H1 (cell line): ENCODE data around the gene CRYBB1.

Experiments
- EP300 ChIP-seq, 2 experiments: IDR thresholded peaks; 1 replicate in 1 of 2; 2 replicates in 1 of 2; pipeline ENCODE4 v1.6.1; 2011 to 2012; ENCODE audit warnings: low read depth in 2 of 2, low read length in 2 of 2, mild to moderate bottlenecking in 2 of 2, borderline replicate concordance in 1 of 2, inconsistent platforms in 1 of 2, moderate library complexity in 1 of 2
- GTF2F1 ChIP-seq: IDR thresholded peaks from 2 replicates; pipeline ENCODE4 v1.6.1; 2012; ENCODE audit warnings: low read depth, low read length, improper control_type of control experiment, borderline replicate concordance
- JUN ChIP-seq: IDR thresholded peaks from 2 replicates; pipeline ENCODE4 v1.6.1; 2011; ENCODE audit warnings: low read depth, mild to moderate bottlenecking, improper control_type of control experiment, low read length
- RAD21 ChIP-seq, 2 experiments: IDR thresholded peaks in 1 of 2; conservative IDR thresholded peaks in 1 of 2; 2 replicates each; pipeline ENCODE4 v1.6.1; 2011; ENCODE audit warnings: low read depth in 2 of 2, low read length in 2 of 2, improper control_type of control experiment in 1 of 2, inconsistent platforms in 1 of 2, mild to moderate bottlenecking in 1 of 2, moderate library complexity in 1 of 2
- SRF ChIP-seq: IDR thresholded peaks from 2 replicates; pipeline ENCODE4 v1.6.1; 2011; ENCODE audit warnings: mild to moderate bottlenecking, low read depth, low read length, moderate library complexity
- TF ChIP-seq, protein P1 (sequence below): IDR thresholded peaks from 2 replicates; pipeline ENCODE4 v1.6.1; 2011; ENCODE audit warnings: low read depth, mild to moderate bottlenecking, low read length; ENCODE audit not compliant: insufficient read depth
- TF ChIP-seq, protein P2 (sequence below), 3 experiments: IDR thresholded peaks; 1 replicate in 2 of 3; 2 replicates in 1 of 3; pipeline versions ENCODE4 v1.5.1 to v1.6.1; 2011; ENCODE audit warnings: low read length in 3 of 3, mild to moderate bottlenecking in 3 of 3, inconsistent platforms in 2 of 3, low read depth in 1 of 3, moderate library complexity in 1 of 3; ENCODE audit not compliant: insufficient read depth in 1 of 3; ENCODE audit errors: control extremely low read depth in 1 of 3

DNA sequence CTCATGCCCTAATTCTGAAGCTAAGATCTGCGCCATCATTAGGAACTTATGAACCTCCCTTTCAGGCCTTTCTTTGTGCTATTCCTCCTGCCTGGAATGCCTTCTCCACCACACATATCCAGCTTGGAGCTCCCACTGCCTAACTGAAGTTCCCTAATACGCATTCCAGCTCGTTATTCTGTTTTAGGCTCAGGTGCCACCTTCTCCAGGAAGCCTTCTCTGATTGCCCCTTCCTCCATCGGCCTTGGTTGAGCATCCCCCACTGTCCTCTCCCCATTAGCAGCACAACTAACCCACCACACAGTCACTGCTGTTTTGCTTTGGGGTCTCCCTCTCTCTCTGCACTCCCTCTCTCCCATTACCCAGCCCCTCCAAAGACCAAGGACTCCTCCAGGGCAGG, 5.2 kb downstream of the CRYBB1 start:
- TF ChIP-seq, protein P1, sequence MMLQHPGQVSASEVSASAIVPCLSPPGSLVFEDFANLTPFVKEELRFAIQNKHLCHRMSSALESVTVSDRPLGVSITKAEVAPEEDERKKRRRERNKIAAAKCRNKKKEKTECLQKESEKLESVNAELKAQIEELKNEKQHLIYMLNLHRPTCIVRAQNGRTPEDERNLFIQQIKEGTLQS = no peak
- no peak for TF ChIP-seq RAD21 (IDR thresholded peaks at IDR 0.05 in 1 of 2, conservative IDR thresholded peaks at IDR 0.05 in 1 of 2; ENCODE audit: low read depth in 2 of 2, low read length in 2 of 2)
- TF ChIP-seq, protein P2, sequence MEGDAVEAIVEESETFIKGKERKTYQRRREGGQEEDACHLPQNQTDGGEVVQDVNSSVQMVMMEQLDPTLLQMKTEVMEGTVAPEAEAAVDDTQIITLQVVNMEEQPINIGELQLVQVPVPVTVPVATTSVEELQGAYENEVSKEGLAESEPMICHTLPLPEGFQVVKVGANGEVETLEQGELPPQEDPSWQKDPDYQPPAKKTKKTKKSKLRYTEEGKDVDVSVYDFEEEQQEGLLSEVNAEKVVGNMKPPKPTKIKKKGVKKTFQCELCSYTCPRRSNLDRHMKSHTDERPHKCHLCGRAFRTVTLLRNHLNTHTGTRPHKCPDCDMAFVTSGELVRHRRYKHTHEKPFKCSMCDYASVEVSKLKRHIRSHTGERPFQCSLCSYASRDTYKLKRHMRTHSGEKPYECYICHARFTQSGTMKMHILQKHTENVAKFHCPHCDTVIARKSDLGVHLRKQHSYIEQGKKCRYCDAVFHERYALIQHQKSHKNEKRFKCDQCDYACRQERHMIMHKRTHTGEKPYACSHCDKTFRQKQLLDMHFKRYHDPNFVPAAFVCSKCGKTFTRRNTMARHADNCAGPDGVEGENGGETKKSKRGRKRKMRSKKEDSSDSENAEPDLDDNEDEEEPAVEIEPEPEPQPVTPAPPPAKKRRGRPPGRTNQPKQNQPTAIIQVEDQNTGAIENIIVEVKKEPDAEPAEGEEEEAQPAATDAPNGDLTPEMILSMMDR (IDR thresholded peaks at IDR 0.05; ENCODE audit: control extremely low read depth in 1 of 3, insufficient read depth in 1 of 3, low read depth in 1 of 3, low read length in 3 of 3) = no peak
- TF ChIP-seq GTF2F1 = no peak
- TF ChIP-seq EP300 (IDR thresholded peaks at IDR 0.05; ENCODE audit: borderline replicate concordance in 1 of 2, low read depth in 2 of 2, low read length in 2 of 2) = no peak
- TF ChIP-seq JUN = no peak
- TF ChIP-seq SRF = no peak
